Hindlimb muscle (tissue), 1 donor: ENCODE results near the gene ARFGAP2. TPM values are rescaled to one million over a fixed set of nuclear protein-coding genes. Genes with fewer than 3 reads are reported as not detected.
"Not testable (repeated sequence)": the region's sequence is repeated elsewhere in the genome, so short reads cannot be mapped to it uniquely, and the experiment has no call there.

ENCODE experiments used
- DNase-seq: peaks from one replicate; pipeline ENCODE4 v3.0.0-alpha.2; 2013
- polyA plus RNA-seq: library from polyadenylated mRNA; unstranded; fragments of 120-200 nt; gene quantifications from one replicate; pipeline ENCODE4 v1.2.1, GENCODE V29; 2013; ENCODE audit not compliant: insufficient read length

ARFGAP2 gene
- polyA plus RNA-seq, 1 donor = 87.8 TPM

GRCh38 chr11:47147250-47147649 is 29.4 kb downstream of the ARFGAP2 start:
- DNase-seq = no peak

DNA sequence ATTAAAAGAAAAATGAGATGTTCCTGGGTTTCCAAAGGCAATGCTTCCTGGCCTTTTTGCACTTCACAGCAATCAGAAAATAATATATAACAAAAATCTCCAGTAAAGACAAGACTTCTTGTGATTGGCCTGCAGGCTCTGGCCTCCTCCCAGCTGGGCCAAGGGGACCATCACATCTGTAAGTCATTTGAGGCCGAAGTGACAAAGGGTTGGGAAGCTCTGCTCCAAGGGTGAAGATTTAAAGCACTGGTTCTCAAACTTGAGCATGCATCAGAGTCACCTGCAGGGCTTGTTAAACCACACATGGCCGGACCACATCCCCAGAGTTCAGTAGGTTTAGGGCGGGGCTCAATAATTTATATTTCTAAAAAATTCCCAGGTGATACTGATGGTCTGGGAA is 32.1 kb downstream of the ARFGAP2 start:
- peak; percentile 46 for DNase-seq

DNA sequence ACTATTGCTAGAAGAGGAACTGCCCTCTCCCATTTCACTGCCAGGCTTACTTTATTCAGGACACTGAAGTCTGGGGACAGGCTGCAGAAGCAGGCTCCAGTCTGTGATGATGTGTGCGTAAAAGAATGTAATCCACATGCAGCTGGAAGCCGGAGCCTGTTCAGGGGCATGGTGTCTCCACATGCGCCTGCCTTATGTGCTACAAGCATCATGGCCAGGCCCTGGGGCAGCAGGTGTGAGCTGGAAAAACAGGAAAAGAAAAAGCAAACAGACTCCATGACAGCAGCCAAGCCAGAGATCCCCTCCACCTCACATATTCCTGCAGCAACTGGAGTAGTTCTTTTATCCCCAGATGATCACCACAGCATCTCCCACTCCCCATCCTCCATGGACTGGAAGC is 33.4 kb downstream of the ARFGAP2 start:
- DNase-seq = peak; percentile 68

DNA sequence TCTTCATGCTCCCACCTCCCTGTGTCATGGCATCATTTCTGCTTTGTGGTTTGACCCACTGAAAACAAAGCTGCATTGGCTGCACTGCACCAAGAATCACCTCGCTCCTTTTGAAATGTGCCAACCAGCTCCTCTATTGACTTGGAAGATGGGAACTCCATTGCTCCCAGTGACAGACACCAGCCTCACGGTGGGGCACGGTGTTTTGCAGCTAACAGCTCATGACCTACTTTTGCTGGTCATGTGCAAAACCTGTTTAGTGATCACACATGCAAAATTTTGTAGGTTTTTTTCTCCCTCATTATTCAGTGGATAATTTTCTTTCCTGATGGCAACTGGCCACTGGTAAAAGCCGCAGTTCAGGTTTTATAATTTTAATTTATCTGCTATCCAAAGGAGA is 36.8 kb downstream of the ARFGAP2 start:
- DNase-seq = no peak

- DNase-seq = no peak
Measured at GRCh38 chr11:47137476-47137875, 39.2 kb downstream of the ARFGAP2 start.

DNA sequence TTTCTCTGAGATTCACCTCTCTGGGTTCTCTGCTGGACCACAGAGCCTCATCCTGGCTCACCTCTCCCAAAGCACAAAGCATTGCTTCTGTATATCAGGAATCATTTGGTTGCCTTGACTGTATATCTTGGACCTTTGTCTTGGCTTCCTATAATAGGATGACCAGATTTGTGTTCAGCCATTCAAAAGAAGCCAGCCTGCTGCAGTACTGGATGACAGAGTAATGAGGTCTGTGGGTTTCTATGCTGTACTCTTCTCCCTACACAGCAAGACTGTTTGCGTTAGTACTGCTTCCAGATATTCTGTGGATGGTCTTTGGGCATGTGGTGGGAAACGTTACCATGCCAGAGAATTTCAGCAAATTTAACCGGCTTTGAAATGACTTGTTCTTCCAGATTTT is 39.8 kb downstream of the ARFGAP2 start:
- no peak for DNase-seq

DNA sequence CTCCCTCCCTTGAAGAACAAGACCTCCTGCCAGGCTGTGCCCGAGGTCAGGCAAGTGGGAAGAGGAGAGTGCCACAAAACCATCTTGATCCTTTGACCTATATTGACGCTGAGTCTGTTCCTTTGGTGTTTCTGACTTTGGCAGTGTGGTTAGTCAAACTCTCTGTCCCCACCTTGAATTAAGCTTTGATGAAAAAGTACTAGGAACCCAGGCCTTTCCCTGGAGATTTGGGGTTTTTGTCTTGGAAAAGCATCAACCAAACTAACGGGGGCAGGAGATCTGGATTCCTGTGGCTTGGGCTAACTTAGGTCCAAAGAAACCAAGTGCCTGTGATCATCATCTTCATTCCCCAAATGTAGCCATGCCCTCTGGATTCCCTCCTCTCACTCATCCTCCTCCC is 40.4 kb downstream of the ARFGAP2 start:
- no peak for DNase-seq

DNA sequence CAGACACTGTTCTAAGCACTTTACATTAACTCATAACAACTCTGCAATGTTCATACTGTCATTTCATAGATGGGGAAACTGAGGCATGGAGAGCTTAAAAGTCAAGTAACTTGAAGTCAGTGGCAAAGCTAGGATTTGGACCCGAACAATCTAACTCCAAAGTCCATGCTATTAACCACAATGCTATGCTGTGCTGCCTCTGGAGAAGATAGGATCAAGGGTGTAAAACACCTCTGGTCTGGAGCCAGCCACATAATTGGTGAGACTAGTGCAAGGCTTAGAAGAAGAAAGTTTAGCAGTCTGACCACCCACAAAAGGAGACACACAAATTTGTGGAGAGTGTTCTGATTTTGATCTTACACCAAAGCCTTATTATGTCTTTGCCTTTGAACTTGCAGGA is 43.7 kb downstream of the ARFGAP2 start:
- no peak for DNase-seq

GRCh38 chr11:47132490-47132889 is 44.2 kb downstream of the ARFGAP2 start:
- DNase-seq = no peak

- DNase-seq = no peak
Measured at GRCh38 chr11:47131136-47131535, 45.5 kb downstream of the ARFGAP2 start.

DNA sequence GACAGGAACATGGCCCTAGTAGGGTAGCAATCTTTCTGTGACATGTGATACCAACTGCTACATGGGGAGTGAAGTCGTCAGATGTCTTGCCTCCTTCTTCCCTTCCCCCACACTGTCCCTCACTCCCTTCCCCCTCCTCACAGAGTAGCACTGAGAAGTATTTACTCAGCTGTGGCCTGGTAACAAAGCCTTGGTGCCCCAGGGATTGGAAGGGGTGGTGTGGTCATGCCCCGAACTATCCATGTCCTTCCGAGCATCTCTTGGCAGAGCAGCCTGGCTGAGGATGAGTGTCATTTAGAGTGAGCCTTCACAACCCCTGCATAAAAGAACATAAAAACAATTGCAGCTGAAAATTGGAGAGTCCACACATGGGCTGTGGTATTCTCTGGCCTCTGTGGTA is 46.1 kb downstream of the ARFGAP2 start:
- no peak for DNase-seq

DNA sequence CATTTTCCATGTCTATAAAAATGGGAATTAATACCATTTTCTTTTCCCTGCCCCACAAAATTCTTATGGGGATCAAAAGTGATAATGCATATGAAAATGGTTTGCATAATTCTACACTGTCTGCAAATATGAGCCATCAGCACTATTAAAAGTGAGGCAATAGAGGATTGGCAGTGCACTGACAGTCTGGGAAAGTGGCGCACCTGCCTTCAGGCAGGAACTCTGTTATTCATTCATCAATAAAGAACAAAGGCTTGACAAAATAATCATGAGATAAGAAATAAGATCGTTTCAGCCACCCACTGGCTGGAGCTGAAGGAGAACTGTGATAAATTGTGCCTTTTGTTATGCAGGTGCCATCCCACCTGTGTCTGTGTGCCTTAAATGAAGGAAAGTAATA is 49.5 kb downstream of the ARFGAP2 start:
- no peak for DNase-seq

DNA sequence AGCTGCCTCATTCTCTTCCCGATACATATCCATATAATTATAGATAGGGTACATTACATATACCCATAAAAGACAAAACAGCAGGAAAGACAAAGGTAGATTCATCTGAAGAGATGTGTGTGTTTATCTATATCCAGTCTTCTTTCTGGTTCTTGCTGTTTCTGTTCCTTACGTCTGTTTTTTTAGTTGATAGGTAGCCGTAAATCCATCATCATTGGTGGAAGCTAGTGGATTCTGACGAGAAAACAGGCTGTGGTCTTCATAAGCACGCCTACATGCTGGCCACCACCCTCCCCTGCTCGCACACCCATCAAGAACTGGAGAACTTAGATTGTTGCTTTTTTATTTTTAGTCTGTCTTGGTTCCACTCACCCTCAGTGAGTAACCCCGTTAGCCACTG is 51.6 kb downstream of the ARFGAP2 start:
- DNase-seq = no peak

- DNase-seq = no peak
Measured at GRCh38 chr11:47124675-47125074, 52.0 kb downstream of the ARFGAP2 start.

DNA sequence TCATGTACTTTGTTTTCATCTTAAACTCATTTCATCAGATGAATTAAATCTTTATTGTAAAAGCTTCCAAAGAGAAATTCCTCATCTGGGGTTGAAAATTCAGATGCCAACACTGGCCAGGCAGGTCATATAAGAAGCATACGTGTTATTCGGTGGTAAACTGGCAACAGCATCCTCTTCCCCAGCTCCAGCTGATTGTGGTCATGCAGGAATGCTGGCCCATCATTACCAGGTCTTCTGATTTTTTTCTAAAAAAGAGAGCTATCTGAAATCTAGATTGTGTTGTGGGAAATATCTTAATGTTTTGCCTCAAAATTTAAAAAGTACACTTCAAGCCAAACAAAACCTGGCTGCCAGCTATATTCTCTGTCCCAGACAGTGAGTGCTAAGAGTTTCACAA is 53.6 kb downstream of the ARFGAP2 start:
- DNase-seq = no peak

DNA sequence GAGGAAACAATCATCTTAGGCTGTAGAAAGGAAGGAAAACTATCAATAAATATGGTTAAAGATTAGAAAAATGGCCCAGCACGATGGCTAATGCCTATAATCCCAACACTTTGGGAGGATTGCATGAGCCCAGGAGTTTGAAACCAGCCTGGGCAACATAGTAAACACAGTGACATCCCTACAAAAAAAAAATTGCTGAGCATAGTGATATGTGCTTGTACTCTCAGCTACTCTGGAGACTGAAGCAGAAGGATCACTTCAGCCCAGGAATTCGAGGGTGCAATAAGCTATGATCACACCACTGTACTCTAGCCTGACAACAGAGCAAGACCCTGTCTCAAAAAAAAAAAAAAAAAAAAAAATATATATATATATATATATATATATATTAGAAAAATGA is 54.9 kb downstream of the ARFGAP2 start:
- no peak for DNase-seq

DNA sequence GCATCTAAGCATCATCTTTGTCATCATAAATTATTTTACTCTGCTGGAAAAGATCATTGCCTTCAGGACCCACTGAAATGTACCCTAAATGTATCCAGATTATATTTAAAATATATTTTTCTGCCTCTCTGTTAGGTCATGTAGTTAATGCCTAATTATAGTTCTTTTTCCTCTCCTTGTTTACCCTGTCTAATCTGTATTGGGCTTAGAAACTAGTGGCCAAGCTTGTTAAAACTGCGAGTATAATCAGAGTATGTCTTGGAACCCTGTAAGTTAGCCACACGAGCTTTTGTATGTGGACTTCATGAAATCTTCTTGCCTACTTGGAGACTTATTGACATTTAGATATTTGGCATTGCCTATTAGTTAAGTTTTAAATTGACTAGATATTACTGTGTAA is 55.6 kb downstream of the ARFGAP2 start:
- DNase-seq = no peak

- not testable (repeated sequence) for DNase-seq
Measured at GRCh38 chr11:47118958-47119688, 57.6 kb downstream of the ARFGAP2 start.

Other genes with a start within 250 kb of the ARFGAP2 start
- gene CSTPP1, start 240.1 kb downstream of the ARFGAP2 start, polyA plus RNA-seq = 21.2 TPM
- 284 TPM for gene PACSIN3, start 9.6 kb upstream of the ARFGAP2 start, polyA plus RNA-seq
- gene DDB2, start 38.1 kb upstream of the ARFGAP2 start, polyA plus RNA-seq = 14.5 TPM
- gene ACP2, start 71.9 kb upstream of the ARFGAP2 start, polyA plus RNA-seq = 30.8 TPM
- gene NR1H3, start 81.1 kb upstream of the ARFGAP2 start, polyA plus RNA-seq = 20.9 TPM
- gene MADD, start 93.3 kb upstream of the ARFGAP2 start, polyA plus RNA-seq = 33.7 TPM
- 0.49 TPM for gene MYBPC3, start 175.8 kb upstream of the ARFGAP2 start, polyA plus RNA-seq
- 11.3 TPM for gene SPI1, start 201.7 kb upstream of the ARFGAP2 start, polyA plus RNA-seq
- gene SLC39A13, start 231.7 kb upstream of the ARFGAP2 start, polyA plus RNA-seq = 38.8 TPM
- gene PSMC3, start 249.6 kb upstream of the ARFGAP2 start, polyA plus RNA-seq = 126 TPM